Measurements from ENCODE around the gene NMRK1. TPM values are rescaled to one million over a fixed set of nuclear protein-coding genes. Genes with fewer than 3 reads are reported as not detected.

Gene NMRK1
- polyA plus RNA-seq, 3 donors, result 4.3 to 9.8 (median 9.3) TPM

DNA sequence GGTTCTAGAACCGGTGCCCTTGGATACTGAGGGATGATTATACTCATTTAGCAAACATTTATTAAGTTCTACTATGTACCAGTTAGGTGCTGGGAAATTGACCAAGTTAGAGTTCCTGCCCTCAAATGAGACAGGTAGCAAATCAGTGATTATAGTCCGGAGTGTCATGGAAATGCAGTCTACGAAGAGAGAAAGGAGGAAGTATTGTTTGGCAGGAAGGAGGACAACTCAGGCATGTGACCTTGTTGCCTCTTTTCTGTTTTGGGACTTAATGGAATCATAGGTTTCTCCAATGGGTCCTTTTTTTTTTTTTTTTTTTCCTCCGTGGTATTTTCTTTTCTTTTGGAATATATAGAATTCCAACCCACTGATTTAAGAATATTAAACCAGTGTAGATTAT is 28.4 kb upstream of the NMRK1 start:
- peaks cover 99% of the 10 kb centered on the region for H3K79me2 ChIP-seq (ENCODE audit: insufficient read depth, low read length)
- Mint-ChIP-seq H3K27me3 (ENCODE audit: low read depth in 3 of 3) (no peaks in the 10 kb centered on the region), H3K4me3 (peak overlapping the region in 1 of 2 donors; percentile 43), H3K4me1 (peaks cover 48% of the 10 kb centered on the region), H3K27ac (peak overlapping the region in 2 of 7 donors; percentile 28 to 80), H3K36me3 (peaks cover 32 to 46% of the 10 kb centered on the region in 2 donors), H3K9me3 (peaks cover 0 to 13% (median 0%) of the 10 kb centered on the region in 7 donors)
- peaks cover 100% of the 10 kb centered on the region for H4K20me1 ChIP-seq (ENCODE audit: insufficient read depth, low read length)
- WGBS (ENCODE audit: insufficient coverage), result 13% methylated on average over 2 of the region's 4 CpGs
- TF ChIP-seq, protein P1, sequence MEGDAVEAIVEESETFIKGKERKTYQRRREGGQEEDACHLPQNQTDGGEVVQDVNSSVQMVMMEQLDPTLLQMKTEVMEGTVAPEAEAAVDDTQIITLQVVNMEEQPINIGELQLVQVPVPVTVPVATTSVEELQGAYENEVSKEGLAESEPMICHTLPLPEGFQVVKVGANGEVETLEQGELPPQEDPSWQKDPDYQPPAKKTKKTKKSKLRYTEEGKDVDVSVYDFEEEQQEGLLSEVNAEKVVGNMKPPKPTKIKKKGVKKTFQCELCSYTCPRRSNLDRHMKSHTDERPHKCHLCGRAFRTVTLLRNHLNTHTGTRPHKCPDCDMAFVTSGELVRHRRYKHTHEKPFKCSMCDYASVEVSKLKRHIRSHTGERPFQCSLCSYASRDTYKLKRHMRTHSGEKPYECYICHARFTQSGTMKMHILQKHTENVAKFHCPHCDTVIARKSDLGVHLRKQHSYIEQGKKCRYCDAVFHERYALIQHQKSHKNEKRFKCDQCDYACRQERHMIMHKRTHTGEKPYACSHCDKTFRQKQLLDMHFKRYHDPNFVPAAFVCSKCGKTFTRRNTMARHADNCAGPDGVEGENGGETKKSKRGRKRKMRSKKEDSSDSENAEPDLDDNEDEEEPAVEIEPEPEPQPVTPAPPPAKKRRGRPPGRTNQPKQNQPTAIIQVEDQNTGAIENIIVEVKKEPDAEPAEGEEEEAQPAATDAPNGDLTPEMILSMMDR (IDR thresholded peaks at IDR 0.05), result no peak
- H3K4me2 ChIP-seq (replicated peaks; ENCODE audit: extremely low read depth, low read length, poor library complexity, severe bottlenecking), result peak overlapping the region; percentile 14
- intact Hi-C loops (cut with micrococcal nuclease), result no loop called here
- no peak overlapping the region for H3K4me3 ChIP-seq (replicated peaks in 1 of 3; ENCODE audit: low read depth in 2 of 3, low read length in 3 of 3)
- H3K4me1 ChIP-seq (ENCODE audit: control insufficient read depth in 1 of 2, insufficient read depth in 2 of 2, low read length in 2 of 2), result peaks cover 3 to 10% of the 10 kb centered on the region in 2 donors
- no peaks in the 10 kb centered on the region for H3K27me3 ChIP-seq (ENCODE audit: control insufficient read depth in 2 of 2, insufficient read depth in 2 of 2, low read length in 2 of 2)
- H2AFZ ChIP-seq (ENCODE audit: insufficient read depth, low read depth, low read length, poor library complexity, severe bottlenecking), result no peak overlapping the region
- peaks cover 37 to 48% of the 10 kb centered on the region in 2 donors for H3K36me3 ChIP-seq (replicated peaks in 1 of 2; ENCODE audit: control insufficient read depth in 1 of 2, insufficient read depth in 2 of 2, low read length in 2 of 2)
- H3K9me3 ChIP-seq (replicated peaks in 1 of 2; ENCODE audit: control insufficient read depth in 1 of 2, insufficient read depth in 1 of 2, low read length in 2 of 2), result no peaks in the 10 kb centered on the region
- DNase-seq, result peak in 2 of 3 donors; percentile 41 to 42
- H3K9ac ChIP-seq (ENCODE audit: insufficient read depth, low read length, poor library complexity, severe bottlenecking), result no peak overlapping the region
- peak overlapping the region in 1 of 2 donors; percentile 61 for H3K27ac ChIP-seq (ENCODE audit: low read depth in 1 of 2, low read length in 2 of 2)

DNA sequence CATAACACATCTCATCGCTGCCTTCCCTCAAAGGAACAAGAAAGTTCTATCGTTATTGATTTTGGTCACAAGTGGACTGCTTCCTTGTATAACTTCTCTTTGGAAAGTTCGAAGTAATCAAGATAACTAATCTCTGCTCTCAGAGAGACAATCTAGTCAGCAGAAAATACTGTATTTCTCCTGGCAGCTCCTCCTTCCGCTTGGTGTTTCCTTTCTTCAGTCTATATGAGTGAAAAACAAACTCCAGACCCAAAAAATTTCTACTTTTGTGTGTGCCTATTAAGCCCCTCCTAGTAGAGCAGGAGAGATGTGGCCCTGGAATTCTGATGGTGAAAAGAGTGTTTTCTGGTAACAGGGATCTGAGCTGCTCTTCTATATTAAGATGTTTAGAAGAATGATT is 24.8 kb upstream of the NMRK1 start:
- no peak overlapping the region for H3K4me3 Mint-ChIP-seq
- Histone ChIP-seq H3K79me2 (ENCODE audit: insufficient read depth, low read length) (peaks cover 99% of the 10 kb centered on the region), H3K27ac (ENCODE audit: low read depth in 1 of 2, low read length in 2 of 2) (peak overlapping the region in 1 of 2 donors; percentile 51), H3K4me2 (replicated peaks; ENCODE audit: extremely low read depth, low read length, poor library complexity, severe bottlenecking) (no peak overlapping the region), H3K36me3 (replicated peaks in 1 of 2; ENCODE audit: control insufficient read depth in 1 of 2, insufficient read depth in 2 of 2, low read length in 2 of 2) (peaks cover 8 to 16% of the 10 kb centered on the region in 2 donors), H4K20me1 (ENCODE audit: insufficient read depth, low read length) (peaks cover 99% of the 10 kb centered on the region), H3K4me3 (replicated peaks in 1 of 3; ENCODE audit: low read depth in 2 of 3, low read length in 3 of 3) (no peak overlapping the region), H3K27me3 (ENCODE audit: control insufficient read depth in 2 of 2, insufficient read depth in 2 of 2, low read length in 2 of 2) (no peaks in the 10 kb centered on the region), H3K4me1 (ENCODE audit: control insufficient read depth in 1 of 2, insufficient read depth in 2 of 2, low read length in 2 of 2) (peaks cover 20 to 40% of the 10 kb centered on the region in 2 donors), H3K9me3 (replicated peaks in 1 of 2; ENCODE audit: control insufficient read depth in 1 of 2, insufficient read depth in 1 of 2, low read length in 2 of 2) (no peaks in the 10 kb centered on the region), H3K9ac (ENCODE audit: insufficient read depth, low read length, poor library complexity, severe bottlenecking) (no peak overlapping the region), H2AFZ (ENCODE audit: insufficient read depth, low read depth, low read length, poor library complexity, severe bottlenecking) (no peak overlapping the region)
- intact Hi-C loops (cut with micrococcal nuclease), result no loop called here
- peak overlapping the region in 3 of 7 donors; percentile 40 to 69 (median 59) for H3K27ac Mint-ChIP-seq
- DNase-seq, result no peak
- H3K4me1 Mint-ChIP-seq, result peaks cover 51% of the 10 kb centered on the region
- no CpG with 5 or more reads among the region's 4 CpGs for WGBS (ENCODE audit: insufficient coverage)
- peaks cover 4 to 15% of the 10 kb centered on the region in 2 donors for H3K36me3 Mint-ChIP-seq
- TF ChIP-seq, protein P1 (IDR thresholded peaks at IDR 0.05), result no peak
- H3K9me3 Mint-ChIP-seq, result peaks cover 0 to 2% (median 0%) of the 10 kb centered on the region in 7 donors
- H3K27me3 Mint-ChIP-seq (ENCODE audit: low read depth in 3 of 3), result no peaks in the 10 kb centered on the region
